Activated effector memory CD4-positive, alpha-beta T cell treated with anti-CD3 and anti-CD28 coated beads, Interleukin-2, amount 50 U/mL, for 16 hours (primary cell): ENCODE measurements around the gene UTP14C.
"Not testable (repeated sequence)": the region's sequence is repeated elsewhere in the genome, so short reads cannot be mapped to it uniquely, and the experiment has no call there.

Experiments
- DNase-seq: peaks from one replicate; pipeline ENCODE4 v3.0.0-alpha.2; 2020

Gene UTP14C

GRCh38 chr13:52048516-52048915, 24.0 kb downstream of the UTP14C start:
- no peak for DNase-seq

- DNase-seq = no peak
Observed at GRCh38 chr13:52051400-52051799, 26.9 kb downstream of the UTP14C start.

GRCh38 chr13:52053460-52053859, 29.0 kb downstream of the UTP14C start:
- no peak for DNase-seq

- not testable (repeated sequence) for DNase-seq
Observed at GRCh38 chr13:52061064-52061463, 36.6 kb downstream of the UTP14C start.

GRCh38 chr13:52061587-52061986, 37.1 kb downstream of the UTP14C start:
- no peak for DNase-seq

- no peak for DNase-seq
Observed at GRCh38 chr13:52067237-52067636, 42.7 kb downstream of the UTP14C start.

GRCh38 chr13:52070929-52071523, 46.5 kb downstream of the UTP14C start:
- DNase-seq = no peak
